B cell (primary cell): ENCODE measurements around the gene JAG2. TPM values are rescaled to one million over a fixed set of nuclear protein-coding genes. Genes with fewer than 3 reads are reported as not detected.

Experiments used
- ATAC-seq: fragments of 200-7000 bp; cut with Tn5 transposase; one replicate; pipeline ENCODE4 v1.10.0; 2021; ENCODE audit warnings: low read depth, mild to moderate bottlenecking, moderate number of reproducible peaks, moderate library complexity
- CTCF ChIA-PET: fragments of 350-600 bp; sonication (Branson Sonifier 250); formaldehyde crosslinking; loops from one replicate; lab custom pipeline; 2021; ENCODE audit warnings: antibody characterized with exemption, inconsistent platforms; lab: Charles Lee
- POLR2A ChIA-PET: fragments of 350-600 bp; sonication (Branson Sonifier 250); formaldehyde crosslinking; loops from one replicate; lab custom pipeline; 2021; ENCODE audit warnings: antibody characterized with exemption; lab: Charles Lee
- DNase-seq: peaks from one replicate; pipeline ENCODE4 v3.0.0; 2013
- H2AFZ ChIP-seq: 2 replicates; pipeline ENCODE4 v1.6.1; 2012; ENCODE audit warnings: mild to moderate bottlenecking, low read depth, low read length; ENCODE audit not compliant: insufficient read depth, poor library complexity, severe bottlenecking
- H3K27ac ChIP-seq, 2 donors: 1 replicate in 1 of 2; 2 replicates in 1 of 2; pipeline ENCODE4 v1.5.1; 2012 to 2013; ENCODE audit warnings: low read length in 2 of 2, mild to moderate bottlenecking in 2 of 2, moderate library complexity in 1 of 2
- H3K27me3 ChIP-seq, 4 experiments: fragments of 200-600 bp in 1 of 4; sonication (generic) in 1 of 4; replicated peaks in 1 of 4; 1 replicate in 2 of 4; 2 replicates in 2 of 4; pipeline versions ENCODE4 v1.6.1 to v1.7.0; 2013 to 2016; ENCODE audit warnings: low read length in 3 of 4, mild to moderate bottlenecking in 2 of 4, mixed read lengths in 1 of 4, moderate library complexity in 1 of 4; ENCODE audit not compliant: insufficient read depth in 4 of 4, control insufficient read depth in 3 of 4; ENCODE audit errors: control extremely low read depth in 1 of 4
- H3K36me3 ChIP-seq, 2 experiments: replicated peaks in 1 of 2; 1 replicate in 1 of 2; 2 replicates in 1 of 2; pipeline versions ENCODE4 v1.6.1 to v1.7.1; 2013; ENCODE audit warnings: low read length in 1 of 2; ENCODE audit not compliant: insufficient read depth in 2 of 2, control insufficient read depth in 1 of 2; ENCODE audit errors: control extremely low read depth in 1 of 2, extremely low read depth in 1 of 2
- H3K4me1 ChIP-seq, 2 donors: fragments of 200-600 bp in 1 of 2; sonication (generic) in 1 of 2; 1 replicate in 1 of 2; 2 replicates in 1 of 2; pipeline versions ENCODE4 v1.5.1 to v1.6.1; 2013 to 2017; ENCODE audit warnings: low read length in 2 of 2; ENCODE audit not compliant: control insufficient read depth in 2 of 2, insufficient read depth in 2 of 2
- H3K4me2 ChIP-seq: replicated peaks from 2 replicates; pipeline ENCODE3; 2012; ENCODE audit warnings: mild to moderate bottlenecking, low read depth, low read length; ENCODE audit not compliant: poor library complexity, severe bottlenecking
- H3K4me3 ChIP-seq, 5 experiments: fragments of 200-600 bp in 1 of 5; sonication (generic) in 1 of 5; 1 replicate in 3 of 5; 2 replicates in 2 of 5; pipeline versions ENCODE4 v1.5.1 to v1.7.0; 2011 to 2016; ENCODE audit warnings: low read length in 4 of 5, mild to moderate bottlenecking in 4 of 5, low read depth in 2 of 5, control low read depth in 1 of 5, moderate library complexity in 1 of 5; ENCODE audit not compliant: insufficient read depth in 1 of 5; ENCODE audit errors: control extremely low read depth in 1 of 5, extremely low read depth in 1 of 5
- H3K79me2 ChIP-seq: fragments of 200-600 bp; sonication (generic); one replicate; pipeline ENCODE4 v1.6.0; 2016; ENCODE audit warnings: low read length; ENCODE audit not compliant: control insufficient read depth, insufficient read depth
- H3K9ac ChIP-seq: fragments of 200-600 bp; sonication (generic); 2 replicates; pipeline ENCODE4 v1.6.1; 2017; ENCODE audit warnings: mild to moderate bottlenecking, low read length, moderate library complexity
- H3K9me3 ChIP-seq, 3 donors: one replicate each; pipeline versions ENCODE4 v1.6.1 to v1.7.1; 2013; ENCODE audit warnings: low read length in 2 of 3; ENCODE audit not compliant: control insufficient read depth in 2 of 3, insufficient read depth in 1 of 3; ENCODE audit errors: control extremely low read depth in 1 of 3
- H4K20me1 ChIP-seq: 2 replicates; pipeline ENCODE4 v1.6.0; 2012; ENCODE audit warnings: mild to moderate bottlenecking, low read length; ENCODE audit not compliant: insufficient read depth, control insufficient read depth, poor library complexity, severe bottlenecking
- H3K27ac Mint-ChIP-seq: one replicate; pipeline ENCODE4 v1.8.0; 2021; ENCODE audit warnings: mixed read lengths
- H3K27me3 Mint-ChIP-seq: one replicate; pipeline ENCODE4 v1.8.0; 2021; ENCODE audit warnings: mixed read lengths
- H3K4me1 Mint-ChIP-seq: one replicate; pipeline ENCODE4 v1.8.0; 2021; ENCODE audit warnings: mixed read lengths
- H3K4me3 Mint-ChIP-seq: one replicate; pipeline ENCODE4 v1.8.0; 2021; ENCODE audit warnings: mixed read lengths
- H3K9me3 Mint-ChIP-seq: one replicate; pipeline ENCODE4 v1.8.0; 2022; ENCODE audit warnings: mixed read lengths; ENCODE audit not compliant: insufficient read depth
- CTCF ChIP-seq: fragments of 200-600 bp; IDR thresholded peaks from one replicate; pipeline ENCODE4 v1.8.0; 2022; ENCODE audit warnings: antibody characterized with exemption, mild to moderate bottlenecking
- EZH2 ChIP-seq: IDR thresholded peaks from 2 replicates; pipeline ENCODE4 v1.6.1; 2012; ENCODE audit warnings: borderline replicate concordance, low read depth, mild to moderate bottlenecking, moderate library complexity, low read length; ENCODE audit not compliant: insufficient read depth, poor library complexity, severe bottlenecking
- WGBS: methylation state at CpG from one replicate; pipeline ENCODE4 v1.1.5; 2013; ENCODE audit warnings: missing lambda C conversion rate; ENCODE audit not compliant: insufficient coverage; 5-methylcytosine and 5-hydroxymethylcytosine counted together
- intact Hi-C: fragments of 100-400 bp; cut with micrococcal nuclease; formaldehyde crosslinking; loops from one replicate; pipeline ENCODE4 v1.10.0; 2022
- polyA plus RNA-seq: library from polyadenylated mRNA; depleted of rRNA; stranded (reverse); fragments of >200 nt; gene quantifications from 2 replicates; pipeline ENCODE4 v1.2.3, GENCODE V29; 2012
- total RNA-seq, 2 donors: library from RNA; stranded (reverse); fragments of 120-200 nt in 1 of 2; gene quantifications; 1 replicate in 1 of 2; 2 replicates in 1 of 2; pipeline versions ENCODE4 v1.2.3 to v1.2.4, GENCODE V29; 2013 to 2022

Gene JAG2
- total and polyA plus RNA-seq, 2 donors (not counting 1 experiment from before 2014, with no cell fraction given), result 0.27 to 0.34 TPM

- Histone ChIP-seq H3K4me2 (no peak overlapping the region), H3K27ac (no peak overlapping the region), H3K27me3 (no peaks in the 10 kb centered on the region), H2AFZ (no peak overlapping the region), H4K20me1 (no peaks in the 10 kb centered on the region), H3K36me3 (no peaks in the 10 kb centered on the region), H3K4me3 (no peak overlapping the region), H3K9me3 (no peaks in the 10 kb centered on the region), H3K4me1 (no peaks in the 10 kb centered on the region), H3K9ac (no peak overlapping the region), H3K79me2 (no peaks in the 10 kb centered on the region)
- ChIA-PET CTCF (no interaction called here), POLR2A (no interaction called here)
- DNase-seq (no peak), ATAC-seq (no peak)
- intact Hi-C loops, result no loop called here
- Mint-ChIP-seq H3K27me3 (no peaks in the 10 kb centered on the region), H3K9me3 (no peaks in the 10 kb centered on the region), H3K27ac (no peak overlapping the region), H3K4me1 (no peaks in the 10 kb centered on the region), H3K4me3 (no peak overlapping the region)
- no peak for TF ChIP-seq CTCF
- TF ChIP-seq EZH2, result no peak
- WGBS, result 90% methylated on average over 35 of the region's 35 CpGs
Measured at GRCh38 chr14:105150368-105151083, 18.1 kb downstream of the JAG2 start.

GRCh38 chr14:105150026-105150367 lies 18.6 kb downstream of the JAG2 start:
- DNase-seq, result no peak
- Histone ChIP-seq H3K36me3 (no peaks in the 10 kb centered on the region), H4K20me1 (no peaks in the 10 kb centered on the region), H3K27me3 (no peaks in the 10 kb centered on the region), H3K9ac (no peak overlapping the region), H2AFZ (no peak overlapping the region), H3K4me3 (no peak overlapping the region), H3K9me3 (no peaks in the 10 kb centered on the region), H3K79me2 (no peaks in the 10 kb centered on the region), H3K27ac (no peak overlapping the region), H3K4me2 (no peak overlapping the region), H3K4me1 (no peaks in the 10 kb centered on the region)
- Mint-ChIP-seq H3K4me3 (no peak overlapping the region), H3K27ac (no peak overlapping the region), H3K4me1 (no peaks in the 10 kb centered on the region), H3K9me3 (no peaks in the 10 kb centered on the region), H3K27me3 (no peaks in the 10 kb centered on the region)
- no peak for ATAC-seq
- intact Hi-C loops, result no loop called here
- ChIA-PET CTCF (no interaction called here), POLR2A (no interaction called here)
- 80% methylated on average over 4 of the region's 4 CpGs for WGBS
- TF ChIP-seq EZH2, result no peak
- no peak for TF ChIP-seq CTCF
